Measurements from ENCODE around the gene CACNA1I. TPM values are rescaled to one million over a fixed set of nuclear protein-coding genes. Genes with fewer than 3 reads are reported as not detected.

The CACNA1I gene
- total and polyA plus RNA-seq, 2 of the 8 experiments (the other 6 are each of a cell fraction or from before 2014, with no cell fraction given): 0.77 to 1.2 TPM

DNA sequence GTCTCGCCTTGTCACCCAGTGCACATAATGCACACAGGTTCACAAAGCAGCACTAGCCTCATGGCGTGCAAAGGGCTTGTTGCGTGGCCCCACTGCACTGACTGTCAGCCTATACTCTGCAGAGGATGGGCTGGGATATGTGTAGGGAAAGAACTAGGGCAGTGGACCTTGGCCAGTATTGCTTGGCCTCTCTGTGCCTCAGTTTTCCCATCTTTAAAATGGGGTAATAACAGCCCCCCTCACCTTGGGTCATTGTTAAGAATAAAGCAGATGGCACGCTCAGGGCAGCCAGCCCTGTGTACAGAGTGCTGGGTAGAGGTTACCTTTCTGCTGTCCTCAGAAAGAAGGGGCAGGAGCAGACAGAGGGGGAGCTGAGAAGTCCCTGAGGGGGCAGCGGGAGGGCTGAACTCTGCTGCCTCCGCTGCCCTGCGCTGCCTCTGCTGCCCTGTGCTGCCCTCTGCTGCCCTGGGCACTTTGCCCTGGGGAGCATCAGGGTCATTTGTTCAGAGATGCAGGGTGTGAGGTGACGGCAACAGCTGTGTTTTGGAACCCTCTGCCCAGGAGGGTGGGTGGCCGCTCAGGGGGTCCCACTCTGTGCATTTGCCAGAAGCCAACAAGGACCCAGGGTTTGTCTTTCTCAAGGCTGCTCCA, 71.2 kb downstream of the CACNA1I start:
- Histone ChIP-seq H3K79me2 (ENCODE audit: control insufficient read depth in 1 of 2, insufficient read depth in 2 of 2, low read length in 2 of 2) (no peaks in the 10 kb centered on the region), H3K9ac (replicated peaks in 1 of 4; ENCODE audit: extremely low read depth in 1 of 4, low read depth in 3 of 4, low read length in 3 of 4) (no peak overlapping the region), H3K14ac (ENCODE audit: insufficient read length) (no peak overlapping the region), H4K5ac (ENCODE audit: insufficient read length, low read depth, low read length) (no peak overlapping the region), H3K79me1 (ENCODE audit: low read depth, low read length) (no peaks in the 10 kb centered on the region), H3K4me1 (replicated peaks in 1 of 4; ENCODE audit: control insufficient read depth in 3 of 4, insufficient read depth in 4 of 4, low read length in 3 of 4) (no peaks in the 10 kb centered on the region), H3K4me3 (ENCODE audit: extremely low read depth in 1 of 4, insufficient read depth in 2 of 4, low read depth in 3 of 4, low read length in 4 of 4) (no peak overlapping the region), H2BK15ac (ENCODE audit: low read length) (no peak overlapping the region), H2BK5ac (ENCODE audit: low read depth, low read length) (no peak overlapping the region), H2BK20ac (ENCODE audit: low read length) (no peak overlapping the region), H3K18ac (ENCODE audit: extremely low read depth, low read length) (no peak overlapping the region), H3K4ac (replicated peaks; ENCODE audit: insufficient read length, low read depth, low read length) (no peak overlapping the region), H2AK5ac (ENCODE audit: low read depth, low read length) (no peak overlapping the region), H3K36me3 (ENCODE audit: control insufficient read depth in 2 of 4, insufficient read depth in 4 of 4, low read length in 3 of 4) (no peaks in the 10 kb centered on the region), H3K23ac (ENCODE audit: insufficient read length) (no peak overlapping the region), H3K23me2 (ENCODE audit: low read depth, low read length) (no peaks in the 10 kb centered on the region), H3K27me3 (replicated peaks in 1 of 4; ENCODE audit: control insufficient read depth in 3 of 4, extremely low read depth in 1 of 4, insufficient read depth in 3 of 4, low read length in 3 of 4) (no peaks in the 10 kb centered on the region), H4K20me1 (replicated peaks in 1 of 2; ENCODE audit: control insufficient read depth in 1 of 2, insufficient read depth in 2 of 2, low read length in 2 of 2) (no peaks in the 10 kb centered on the region), H2BK12ac (ENCODE audit: low read depth, low read length) (no peak overlapping the region), H3K56ac (replicated peaks; ENCODE audit: insufficient read length, low read depth, low read length) (no peak overlapping the region), H3K27ac (ENCODE audit: low read depth, low read length) (no peak overlapping the region), H4K91ac (replicated peaks; ENCODE audit: insufficient read length, low read length) (no peak overlapping the region), H2BK120ac (replicated peaks; ENCODE audit: low read depth, low read length) (no peak overlapping the region), H3K4me2 (ENCODE audit: insufficient read depth in 1 of 2, low read depth in 2 of 2, low read length in 2 of 2) (no peak overlapping the region), H4K8ac (ENCODE audit: extremely low read depth, insufficient read depth, low read length) (no peak overlapping the region), H3K9me3 (ENCODE audit: insufficient read depth in 2 of 2, low read depth in 1 of 2, low read length in 1 of 2) (peaks cover 0 to 4% of the 10 kb centered on the region in 2 experiments; a peak in 1 of 4 replicates), H2AFZ (ENCODE audit: low read length) (no peak overlapping the region)
- CTCF ChIA-PET (ENCODE audit: partially characterized antibody): interaction anchor here (0.6 to 1.9 kb wide), 6 partner anchors 9 to 171 kb away, joined by 3 to 7 read pairs (median 5); no protein-coding TSS in a partner anchor
- TF ChIP-seq RAD21 (IDR thresholded peaks at IDR 0.05 in 1 of 2, conservative IDR thresholded peaks at IDR 0.05 in 1 of 2; ENCODE audit: low read depth in 2 of 2, low read length in 2 of 2): peak; percentile 29 to 36
- TF ChIP-seq, protein P1, sequence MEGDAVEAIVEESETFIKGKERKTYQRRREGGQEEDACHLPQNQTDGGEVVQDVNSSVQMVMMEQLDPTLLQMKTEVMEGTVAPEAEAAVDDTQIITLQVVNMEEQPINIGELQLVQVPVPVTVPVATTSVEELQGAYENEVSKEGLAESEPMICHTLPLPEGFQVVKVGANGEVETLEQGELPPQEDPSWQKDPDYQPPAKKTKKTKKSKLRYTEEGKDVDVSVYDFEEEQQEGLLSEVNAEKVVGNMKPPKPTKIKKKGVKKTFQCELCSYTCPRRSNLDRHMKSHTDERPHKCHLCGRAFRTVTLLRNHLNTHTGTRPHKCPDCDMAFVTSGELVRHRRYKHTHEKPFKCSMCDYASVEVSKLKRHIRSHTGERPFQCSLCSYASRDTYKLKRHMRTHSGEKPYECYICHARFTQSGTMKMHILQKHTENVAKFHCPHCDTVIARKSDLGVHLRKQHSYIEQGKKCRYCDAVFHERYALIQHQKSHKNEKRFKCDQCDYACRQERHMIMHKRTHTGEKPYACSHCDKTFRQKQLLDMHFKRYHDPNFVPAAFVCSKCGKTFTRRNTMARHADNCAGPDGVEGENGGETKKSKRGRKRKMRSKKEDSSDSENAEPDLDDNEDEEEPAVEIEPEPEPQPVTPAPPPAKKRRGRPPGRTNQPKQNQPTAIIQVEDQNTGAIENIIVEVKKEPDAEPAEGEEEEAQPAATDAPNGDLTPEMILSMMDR (IDR thresholded peaks at IDR 0.05; ENCODE audit: control extremely low read depth in 1 of 3, insufficient read depth in 1 of 3, low read depth in 1 of 3, low read length in 3 of 3): peak in 1 of 3 experiments; percentile 18; a peak in 1 of 4 replicates
- TF ChIP-seq, protein P2, sequence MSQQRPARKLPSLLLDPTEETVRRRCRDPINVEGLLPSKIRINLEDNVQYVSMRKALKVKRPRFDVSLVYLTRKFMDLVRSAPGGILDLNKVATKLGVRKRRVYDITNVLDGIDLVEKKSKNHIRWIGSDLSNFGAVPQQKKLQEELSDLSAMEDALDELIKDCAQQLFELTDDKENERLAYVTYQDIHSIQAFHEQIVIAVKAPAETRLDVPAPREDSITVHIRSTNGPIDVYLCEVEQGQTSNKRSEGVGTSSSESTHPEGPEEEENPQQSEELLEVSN (IDR thresholded peaks at IDR 0.05): no peak
- no peak for TF ChIP-seq RNF2 (IDR thresholded peaks at IDR 0.05; ENCODE audit: borderline replicate concordance, low read depth, low read length, missing control alignments, poor library complexity, severe bottlenecking)
- TF ChIP-seq RBBP5 (IDR thresholded peaks at IDR 0.05; ENCODE audit: borderline replicate concordance, low read depth, low read length): no peak
- DNase-seq (ENCODE audit: low read depth in 1 of 2, low spot score in 2 of 2): no peak
- POLR2A ChIA-PET (ENCODE audit: partially characterized antibody): no interaction called here
- no peak for FAIRE-seq
- 92% methylated on average over 9 of the region's 9 CpGs; no CpG with 5 or more reads in 1 of the 2 experiments for WGBS, 2 experiments (ENCODE audit: extremely low coverage in 1 of 2, insufficient coverage in 1 of 2, insufficient read length in 1 of 2, insufficient replicate concordance in 2 of 2, low coverage in 1 of 2, low lambda C conversion rate in 2 of 2, missing lambda C conversion rate in 1 of 2)
